Fibroblast of mammary gland (primary cell): ENCODE data around the gene NCBP2.
"Not testable (repeated sequence)": the region's sequence is repeated elsewhere in the genome, so short reads cannot be mapped to it uniquely, and the experiment has no call there.

Source experiments
- DNase-seq: peaks from one replicate; pipeline ENCODE4 v3.0.0-alpha.2; 2010; ENCODE audit warnings: low read depth
- H3K4me3 ChIP-seq: 2 replicates; pipeline ENCODE4 v1.5.1; 2011; ENCODE audit warnings: low read depth, mild to moderate bottlenecking, low read length, moderate library complexity; ENCODE audit not compliant: control insufficient read depth
- TF ChIP-seq, protein P1 (sequence below): conservative IDR thresholded peaks from 2 replicates; pipeline ENCODE4 v1.5.1; 2011; ENCODE audit warnings: low read depth, low read length, inconsistent platforms; ENCODE audit not compliant: control insufficient read depth, insufficient read depth

Gene NCBP2

GRCh38 chr3:196949285-196949619 is 6.9 kb upstream of the NCBP2 start:
- no peak for DNase-seq

DNA sequence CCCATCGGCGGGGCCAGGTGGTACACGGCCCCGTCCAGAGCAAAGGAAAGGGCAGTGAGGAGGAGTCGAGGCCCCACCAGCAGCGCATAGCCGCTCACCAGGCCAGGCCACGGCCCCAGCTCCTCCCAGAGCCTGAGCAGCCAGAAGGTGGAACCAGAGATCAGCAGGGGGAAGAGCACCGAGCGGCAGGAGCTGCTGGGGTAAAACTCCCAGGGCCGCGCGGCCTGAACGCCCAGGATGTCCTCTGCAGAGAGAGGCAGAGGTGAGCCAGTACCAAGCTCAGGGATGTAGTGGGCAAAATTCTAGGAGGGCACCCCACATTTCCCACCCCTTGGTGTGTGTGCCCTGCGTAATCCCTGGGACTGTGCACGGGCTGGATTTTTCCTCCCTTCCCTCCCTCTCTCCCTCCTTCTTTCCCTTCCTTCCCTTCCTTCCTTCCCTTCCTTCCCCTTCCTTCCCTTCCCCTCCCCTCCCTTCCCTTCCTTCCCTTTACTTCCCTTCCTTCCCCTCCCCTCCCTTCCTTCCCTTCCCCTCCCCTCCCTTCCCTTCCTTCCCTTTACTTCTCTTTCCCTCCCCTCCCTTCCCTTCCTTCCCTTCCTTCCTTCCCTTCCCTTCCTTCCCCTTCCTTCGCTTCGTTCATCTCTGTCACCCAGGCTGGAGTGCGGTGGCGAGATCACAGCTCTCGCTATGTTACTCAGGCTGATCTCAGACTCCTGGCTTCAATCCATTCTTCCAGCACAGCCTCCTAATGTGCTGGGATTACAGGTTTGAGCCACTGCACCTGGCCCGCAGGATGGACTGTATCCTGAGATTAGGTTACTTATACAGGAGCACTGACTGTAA is 6.3 kb upstream of the NCBP2 start:
- DNase-seq = peak; percentile 16
- TF ChIP-seq, protein P1, sequence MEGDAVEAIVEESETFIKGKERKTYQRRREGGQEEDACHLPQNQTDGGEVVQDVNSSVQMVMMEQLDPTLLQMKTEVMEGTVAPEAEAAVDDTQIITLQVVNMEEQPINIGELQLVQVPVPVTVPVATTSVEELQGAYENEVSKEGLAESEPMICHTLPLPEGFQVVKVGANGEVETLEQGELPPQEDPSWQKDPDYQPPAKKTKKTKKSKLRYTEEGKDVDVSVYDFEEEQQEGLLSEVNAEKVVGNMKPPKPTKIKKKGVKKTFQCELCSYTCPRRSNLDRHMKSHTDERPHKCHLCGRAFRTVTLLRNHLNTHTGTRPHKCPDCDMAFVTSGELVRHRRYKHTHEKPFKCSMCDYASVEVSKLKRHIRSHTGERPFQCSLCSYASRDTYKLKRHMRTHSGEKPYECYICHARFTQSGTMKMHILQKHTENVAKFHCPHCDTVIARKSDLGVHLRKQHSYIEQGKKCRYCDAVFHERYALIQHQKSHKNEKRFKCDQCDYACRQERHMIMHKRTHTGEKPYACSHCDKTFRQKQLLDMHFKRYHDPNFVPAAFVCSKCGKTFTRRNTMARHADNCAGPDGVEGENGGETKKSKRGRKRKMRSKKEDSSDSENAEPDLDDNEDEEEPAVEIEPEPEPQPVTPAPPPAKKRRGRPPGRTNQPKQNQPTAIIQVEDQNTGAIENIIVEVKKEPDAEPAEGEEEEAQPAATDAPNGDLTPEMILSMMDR = peak; percentile 1
- H3K4me3 ChIP-seq = no peak overlapping the region

More at GRCh38 chr3:196949285-196949619, 6.9 kb upstream of the NCBP2 start:
- TF ChIP-seq, protein P1 = no peak
- no peak overlapping the region for H3K4me3 ChIP-seq

DNA sequence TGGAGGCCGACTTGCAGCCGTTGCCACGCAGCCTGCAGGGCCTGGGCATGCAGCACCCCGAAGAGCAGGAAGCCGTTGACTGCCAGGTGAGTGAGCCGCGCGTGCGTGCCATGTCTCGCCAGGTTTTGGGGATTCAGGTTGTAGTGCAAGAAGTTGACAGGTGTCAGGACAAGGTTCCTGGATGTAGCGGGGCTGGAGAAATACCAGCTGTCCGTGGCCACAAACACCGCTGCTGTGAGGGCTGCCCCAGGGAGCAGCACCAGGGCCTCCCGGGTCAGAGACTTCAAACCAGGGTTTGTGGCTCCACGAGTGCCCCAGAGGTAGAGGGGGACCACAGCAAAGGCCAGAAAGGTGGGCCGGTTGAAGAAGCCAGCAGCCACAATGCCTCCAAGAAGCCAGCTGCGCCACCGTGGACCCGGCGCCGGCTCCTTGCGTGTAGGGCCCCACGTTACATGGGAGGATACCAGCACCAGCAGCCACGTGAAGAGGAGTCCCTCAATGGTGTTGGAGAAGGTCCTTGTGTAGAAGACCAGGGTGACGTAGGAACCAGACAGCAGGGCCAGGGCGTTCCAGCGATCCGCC is 5.6 kb upstream of the NCBP2 start:
- no peak for DNase-seq
- TF ChIP-seq, protein P1 = no peak
- H3K4me3 ChIP-seq = no peak overlapping the region

DNA sequence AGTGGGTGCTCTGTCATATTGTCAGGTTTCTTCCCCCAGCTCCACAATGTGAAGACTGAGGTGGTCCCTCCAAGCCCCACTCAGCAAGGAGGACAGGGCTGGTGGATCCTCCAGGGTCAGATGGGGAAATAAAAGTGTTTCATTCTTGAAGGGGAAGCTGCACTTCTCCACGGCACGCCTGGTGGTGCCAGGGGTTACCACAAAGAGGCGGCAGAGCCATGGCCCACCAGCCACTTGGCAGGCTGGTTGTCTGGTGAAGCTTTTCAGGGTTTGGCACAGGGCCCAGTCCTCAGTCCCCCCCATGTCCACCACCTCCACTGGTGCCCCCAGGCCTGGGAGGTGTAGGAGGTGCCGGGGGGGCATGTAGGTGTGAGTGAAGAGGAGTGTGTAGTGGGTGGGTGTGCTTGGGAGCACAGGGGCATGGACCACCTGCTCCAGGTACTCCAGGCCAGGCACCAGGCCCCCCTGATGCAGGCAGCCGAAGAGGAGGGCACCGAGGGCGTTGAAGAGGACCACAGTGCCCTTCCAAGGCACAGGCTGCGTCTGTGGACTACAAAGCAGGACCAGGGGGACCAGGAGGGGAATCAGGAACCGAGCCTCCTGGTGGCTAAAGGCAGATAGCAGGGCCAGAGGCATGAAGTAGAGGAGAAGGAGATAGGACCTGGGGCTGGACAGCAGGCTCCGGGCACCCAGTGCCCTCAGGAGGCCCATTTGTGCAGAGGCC is 5.0 kb upstream of the NCBP2 start:
- no peak for DNase-seq
- TF ChIP-seq, protein P1 = no peak
- no peak overlapping the region for H3K4me3 ChIP-seq

DNA sequence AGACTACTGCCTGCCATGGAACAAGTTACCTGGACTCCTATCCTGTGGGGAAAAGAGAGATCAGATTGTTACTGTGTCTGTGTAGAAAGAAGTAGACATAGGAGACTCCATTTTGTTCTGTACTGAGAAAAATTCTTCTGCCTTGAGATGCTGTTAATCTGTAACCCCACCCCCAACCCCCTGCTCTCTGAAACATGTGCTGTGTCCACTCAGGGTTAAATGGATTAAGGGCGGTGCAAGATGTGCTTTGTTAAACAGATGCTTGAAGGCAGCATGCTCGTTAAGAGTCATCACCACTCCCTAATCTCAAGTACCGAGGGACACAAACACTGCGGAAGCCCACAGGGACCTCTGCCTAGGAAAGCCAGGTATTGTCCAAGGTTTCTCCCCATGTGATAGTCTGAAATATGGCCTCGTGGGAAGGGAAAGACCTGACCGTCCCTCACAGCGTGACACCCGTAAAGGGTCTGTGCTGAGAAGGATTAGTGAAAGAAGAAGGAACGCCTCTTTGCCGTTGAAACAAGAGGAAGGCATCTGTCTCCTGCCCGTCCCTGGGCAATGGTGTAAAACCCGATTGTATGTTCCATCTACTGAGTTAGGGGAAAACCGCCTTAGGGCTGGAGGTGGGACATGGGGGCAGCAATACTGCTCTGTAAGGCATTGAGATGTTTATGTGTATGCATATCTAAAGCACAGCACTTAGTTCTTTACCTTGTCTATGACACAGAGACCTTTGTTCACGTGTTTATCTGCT is 1.9 kb upstream of the NCBP2 start:
- peak overlapping the region; percentile 99 for H3K4me3 ChIP-seq
- not testable (repeated sequence) for DNase-seq

DNA sequence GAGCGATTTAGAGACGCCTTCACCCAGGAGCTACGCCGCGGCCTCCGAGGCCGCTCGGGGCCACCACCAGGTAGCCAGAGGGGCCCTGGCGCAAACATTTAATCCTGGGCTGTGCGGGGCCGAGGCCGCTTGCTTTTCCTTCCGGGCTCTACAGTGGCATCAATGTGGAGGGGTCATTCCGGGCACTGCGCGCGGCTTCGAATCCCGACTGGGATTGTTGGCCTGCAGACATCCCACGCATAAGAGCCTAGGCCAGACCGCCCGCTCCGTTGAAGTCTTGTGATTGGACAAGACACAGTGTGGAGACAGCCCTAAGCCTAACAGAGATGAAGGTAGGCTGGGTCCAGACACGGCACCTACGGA is 568 bp upstream of the NCBP2 start:
- peak overlapping the region; percentile 99 for H3K4me3 ChIP-seq

More for the DNA sequence above, 568 bp upstream of the NCBP2 start:
- TF ChIP-seq, protein P1 = no peak
- peak; percentile 12 for DNase-seq
